GM08714 (cell line): ENCODE measurements around the gene SLC25A14.
A peak's percentile ranks its signal among the peaks of the same experiment; 100 is the strongest.
"Not testable (repeated sequence)": the region's sequence is repeated elsewhere in the genome, so short reads cannot be mapped to it uniquely, and the experiment has no call there.

Source experiments
- H3K4me3 ChIP-seq: fragments of 200-500 bp; sonication (Bioruptor generic); 2 replicates; pipeline ENCODE4 v1.5.1; 2014; ENCODE audit warnings: mild to moderate bottlenecking, low read length, inconsistent platforms
- ZNF274 ChIP-seq: IDR thresholded peaks from 2 replicates; pipeline ENCODE4 v1.6.1; 2012; ENCODE audit warnings: mild to moderate bottlenecking, low read depth, low read length

Gene SLC25A14

DNA sequence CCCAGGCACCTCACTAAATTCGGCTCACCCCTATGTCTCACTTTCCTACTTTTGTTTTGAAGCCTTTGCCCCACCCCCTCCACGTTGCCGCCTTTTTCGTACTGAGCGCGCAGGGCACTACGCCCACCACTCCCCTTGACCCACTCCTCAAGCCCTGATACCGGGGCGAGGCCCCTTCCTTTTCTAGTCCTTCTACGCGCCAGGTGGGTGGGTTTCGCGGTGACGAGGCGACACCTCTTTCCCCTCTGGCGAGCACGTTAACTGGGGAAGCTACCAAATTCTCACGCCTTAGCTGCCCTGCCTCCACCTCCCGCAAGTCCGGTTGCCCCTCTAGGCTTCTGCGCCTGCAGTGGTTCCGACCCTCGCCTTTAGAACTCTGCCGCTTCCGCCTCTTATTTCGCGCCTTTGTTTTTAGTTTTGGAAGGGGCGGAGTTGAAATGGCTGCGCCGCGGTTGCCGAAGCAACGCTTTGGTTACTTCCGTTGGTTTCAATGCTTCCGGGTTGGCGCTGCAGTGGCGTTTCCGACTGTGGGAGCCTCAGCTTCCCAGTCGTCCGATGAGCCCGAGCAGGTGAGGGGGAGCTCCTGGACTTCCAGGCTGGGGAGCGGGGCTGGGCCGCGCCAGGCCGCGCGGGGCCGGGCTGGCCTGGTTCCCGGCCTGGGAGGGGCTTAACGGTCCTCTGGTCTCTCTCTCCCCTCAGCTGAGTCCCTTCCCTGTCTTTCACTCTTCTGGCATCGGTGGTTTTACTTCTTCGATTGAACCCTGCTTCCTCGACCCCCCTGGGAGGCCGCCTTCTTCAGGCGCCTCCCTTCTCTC lies at the start of gene SLC25A14:
SLC25A14 (plus strand) TSS at position 512 of the 815 bp plus-strand sequence. CDS start 360 bp downstream, outside the sequence.
- H3K4me3 ChIP-seq: peak within 1 kb of the TSS; percentile 71
- TF ChIP-seq ZNF274: no peak

DNA sequence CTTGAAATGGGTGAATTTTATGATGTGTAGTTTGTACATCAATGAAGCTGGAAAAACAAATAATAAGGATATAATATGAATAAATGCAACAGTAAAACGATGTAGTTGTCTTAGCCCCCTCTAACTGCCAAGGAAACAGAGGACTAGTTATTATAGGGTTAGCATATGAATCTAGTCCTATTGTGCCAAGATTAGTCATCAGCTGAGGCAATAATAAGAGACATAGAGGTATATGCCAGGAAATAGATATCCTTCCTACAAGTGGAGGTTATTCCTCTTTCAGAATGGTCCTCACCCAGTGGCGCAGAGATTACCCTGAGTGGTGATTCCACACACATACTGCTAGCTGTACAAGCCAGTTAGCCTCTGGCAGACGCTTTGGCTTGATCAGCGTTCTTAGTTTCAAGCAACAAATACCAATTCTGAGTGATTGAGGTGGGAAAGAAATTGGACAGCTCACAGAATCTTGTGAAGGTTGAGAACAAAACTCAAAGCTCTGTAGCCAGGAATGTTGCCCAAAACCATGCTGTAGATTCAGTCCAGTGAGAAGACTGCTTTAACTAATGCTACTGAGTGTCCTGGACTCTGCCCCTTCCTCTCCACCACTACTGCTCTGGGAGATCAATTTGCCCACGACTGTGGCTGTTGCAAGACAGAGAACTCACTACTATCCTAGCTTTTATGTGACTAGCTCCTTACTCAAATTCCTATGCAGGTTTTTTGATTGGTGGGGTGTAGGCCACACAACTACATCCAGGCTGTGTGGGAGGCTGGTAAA lies 44.0 kb upstream of the SLC25A14 start:
- no peak overlapping the region for H3K4me3 ChIP-seq
- TF ChIP-seq ZNF274: no peak

GRCh38 chrX:130296297-130296678 lies 43.4 kb upstream of the SLC25A14 start:
- no peak overlapping the region for H3K4me3 ChIP-seq
- no peak for TF ChIP-seq ZNF274

DNA sequence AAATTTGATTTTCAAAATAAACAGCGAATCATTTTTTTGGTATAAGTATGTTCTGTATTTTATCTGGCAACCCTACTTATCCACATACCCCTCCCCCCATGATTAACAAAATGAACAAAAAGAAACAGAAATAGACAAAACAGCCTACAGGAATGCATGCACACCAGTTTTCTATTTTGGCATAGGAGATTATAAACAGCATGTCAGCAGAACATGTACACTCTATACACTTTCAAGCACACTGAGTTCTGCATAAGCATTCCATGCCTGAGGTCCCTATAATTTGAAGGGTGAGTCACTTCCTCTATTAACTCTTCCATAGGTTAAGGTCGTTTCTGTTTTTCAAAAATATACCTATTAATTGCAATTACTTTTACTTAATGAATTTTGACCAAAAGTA lies 43.0 kb upstream of the SLC25A14 start:
- no peak overlapping the region for H3K4me3 ChIP-seq
- no peak for TF ChIP-seq ZNF274

DNA sequence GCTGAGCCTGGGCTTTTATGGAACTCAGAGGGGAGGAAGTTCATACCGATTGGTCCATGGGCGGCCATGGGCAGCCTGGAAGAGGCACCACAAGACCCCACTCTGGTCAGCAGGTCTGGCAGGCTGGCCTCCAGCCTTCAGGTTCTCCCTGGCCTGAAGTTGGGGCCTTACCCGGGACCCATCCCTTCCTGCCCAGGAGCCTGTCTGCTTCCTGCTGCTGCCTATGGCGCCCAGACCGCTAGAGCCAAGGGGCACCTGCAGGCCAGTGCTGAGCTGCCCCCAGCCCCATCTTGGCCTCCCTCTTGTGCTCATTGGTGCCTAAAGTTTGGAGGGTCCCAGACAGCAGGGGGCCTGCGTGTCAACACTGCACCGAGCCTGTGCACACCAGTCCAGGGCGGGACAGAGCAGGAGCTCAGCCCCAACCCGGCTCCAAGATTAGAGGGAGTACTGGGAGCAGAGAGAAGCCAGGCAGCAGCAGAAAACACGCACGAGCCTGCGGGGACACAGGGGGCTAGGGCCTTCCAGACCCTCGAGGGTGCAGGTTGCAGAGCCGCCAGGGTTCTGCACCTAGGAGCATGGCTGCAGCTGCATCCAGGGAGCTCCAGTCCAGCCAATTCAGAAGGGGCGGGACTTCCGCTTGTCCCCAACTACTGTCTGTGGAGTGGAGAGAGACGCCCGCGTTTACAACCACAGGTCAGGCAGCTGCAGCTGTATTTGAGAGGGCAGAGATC lies 40.3 kb upstream of the SLC25A14 start:
- TF ChIP-seq ZNF274: no peak
- H3K4me3 ChIP-seq: no peak overlapping the region

GRCh38 chrX:130300010-130300282 lies 39.8 kb upstream of the SLC25A14 start:
- H3K4me3 ChIP-seq: no peak overlapping the region
- no peak for TF ChIP-seq ZNF274

DNA sequence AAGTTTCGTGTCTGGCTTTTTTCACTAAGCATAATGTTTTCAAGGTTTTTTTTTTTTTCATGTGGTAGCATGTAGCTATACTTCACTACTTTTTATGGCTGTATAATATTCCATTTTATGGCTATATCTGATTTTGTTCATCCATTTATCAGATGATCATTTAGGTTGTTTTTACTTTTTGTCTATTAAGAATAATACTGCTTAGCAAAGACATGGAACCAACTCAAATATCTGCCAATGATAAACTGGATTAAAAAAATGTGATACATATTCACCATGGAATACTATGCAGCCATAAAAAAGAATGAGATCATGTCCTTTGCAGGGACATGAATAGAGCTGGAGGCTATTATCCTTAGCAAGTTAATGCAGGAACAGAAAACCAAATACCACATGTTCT lies 38.3 kb upstream of the SLC25A14 start:
- H3K4me3 ChIP-seq: no peak overlapping the region
- TF ChIP-seq ZNF274: no peak

GRCh38 chrX:130301977-130302376 lies 37.7 kb upstream of the SLC25A14 start:
- H3K4me3 ChIP-seq: no peak overlapping the region
- no peak for TF ChIP-seq ZNF274

DNA sequence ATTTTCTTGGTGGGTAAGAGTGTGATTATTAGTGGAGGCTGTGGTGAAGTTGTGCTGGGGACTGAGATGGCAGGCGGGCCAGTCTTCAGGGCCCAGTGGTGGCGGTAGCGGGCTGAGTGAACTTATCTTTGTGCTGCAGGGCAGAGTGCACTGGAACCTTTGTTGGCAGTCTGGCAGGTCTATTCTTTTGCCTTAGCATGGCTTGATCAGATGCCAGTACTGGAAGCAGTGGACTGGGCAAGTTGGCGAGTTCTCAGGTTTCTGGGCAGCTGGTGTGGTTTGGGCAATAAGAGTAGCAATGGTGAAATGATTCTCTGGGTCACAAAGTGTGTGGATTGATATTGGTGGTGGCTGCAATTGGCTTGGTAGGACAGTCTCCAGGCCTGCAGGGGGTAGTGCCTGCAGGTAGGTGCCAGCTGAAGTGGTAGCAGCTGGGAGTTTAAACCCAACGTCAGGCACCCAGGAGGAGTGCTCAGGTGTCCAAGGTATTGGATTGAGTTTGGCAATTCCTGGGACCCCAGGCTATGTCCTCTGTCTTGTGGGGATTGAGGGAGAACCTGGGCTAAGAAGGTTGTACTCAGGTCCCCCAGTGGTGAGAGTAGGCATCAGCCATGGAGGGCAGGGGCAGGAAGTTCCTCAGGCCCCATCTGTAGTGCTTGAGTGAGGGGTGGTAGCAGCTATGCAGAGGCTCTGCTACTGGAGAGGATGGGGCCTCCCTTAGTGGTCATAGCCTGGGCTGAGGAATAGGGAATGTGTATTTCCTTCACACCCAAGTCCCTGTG lies 34.9 kb upstream of the SLC25A14 start:
- no peak for TF ChIP-seq ZNF274

GRCh38 chrX:130319886-130320285 lies 19.8 kb upstream of the SLC25A14 start:
- H3K4me3 ChIP-seq: not testable (repeated sequence)

More for the DNA sequence above, 34.9 kb upstream of the SLC25A14 start:
- H3K4me3 ChIP-seq: no peak overlapping the region

- TF ChIP-seq ZNF274: no peak
- no peak overlapping the region for H3K4me3 ChIP-seq
Measured at GRCh38 chrX:130321550-130321949, 18.2 kb upstream of the SLC25A14 start.

GRCh38 chrX:130330146-130330545 lies 9.6 kb upstream of the SLC25A14 start:
- no peak overlapping the region for H3K4me3 ChIP-seq
- no peak for TF ChIP-seq ZNF274

- H3K4me3 ChIP-seq: no peak overlapping the region
- no peak for TF ChIP-seq ZNF274
Measured at GRCh38 chrX:130330706-130331105, 9.0 kb upstream of the SLC25A14 start.

- no peak overlapping the region for H3K4me3 ChIP-seq
- no peak for TF ChIP-seq ZNF274
Measured at GRCh38 chrX:130336531-130336930, 3.2 kb upstream of the SLC25A14 start.

GRCh38 chrX:130338869-130339268 lies 850 bp upstream of the SLC25A14 start:
- peak overlapping the region; percentile 71; the same call in 1 of the 2 replicates for H3K4me3 ChIP-seq
